HG03196 (cell line): ENCODE data around the gene NCOA7.

Experiments
- ATAC-seq: cut with Tn5 transposase; IDR thresholded peaks from one replicate; pipeline ENCODE4 v1.9.1; 2021; ENCODE audit not compliant: unreplicated experiment

Gene NCOA7

GRCh38 chr6:125790358-125791150 is at the start of gene NCOA7:
Gene NCOA7, plus strand, starts transcription at chr6:125790960. Its CDS starts 24,395 bp downstream, at chr6:125815355.
- ATAC-seq = peak; percentile 68

DNA sequence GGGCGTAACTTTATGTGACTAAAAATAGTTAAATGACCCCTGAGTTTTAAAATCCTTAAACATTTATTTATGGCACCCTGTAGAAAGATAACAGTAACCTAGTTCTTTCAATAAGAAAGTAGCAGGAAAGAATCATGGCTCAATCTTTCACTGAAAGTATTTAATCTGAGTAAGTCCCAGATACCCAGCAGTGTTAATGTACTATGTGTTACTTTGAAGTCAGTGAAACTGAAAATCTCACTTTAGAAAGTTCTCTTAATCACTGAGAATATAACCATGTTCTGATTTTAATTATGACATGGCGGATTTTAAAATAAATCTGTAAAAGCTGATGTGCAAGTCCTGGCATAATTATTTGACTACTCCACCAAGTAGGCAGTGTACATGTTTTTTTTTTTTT is 49.4 kb upstream of the NCOA7 start:
- no peak for ATAC-seq

- ATAC-seq = no peak
Observed at GRCh38 chr6:125742024-125742423, 48.7 kb upstream of the NCOA7 start.

- no peak for ATAC-seq
Observed at GRCh38 chr6:125742464-125743120, 48.2 kb upstream of the NCOA7 start.

DNA sequence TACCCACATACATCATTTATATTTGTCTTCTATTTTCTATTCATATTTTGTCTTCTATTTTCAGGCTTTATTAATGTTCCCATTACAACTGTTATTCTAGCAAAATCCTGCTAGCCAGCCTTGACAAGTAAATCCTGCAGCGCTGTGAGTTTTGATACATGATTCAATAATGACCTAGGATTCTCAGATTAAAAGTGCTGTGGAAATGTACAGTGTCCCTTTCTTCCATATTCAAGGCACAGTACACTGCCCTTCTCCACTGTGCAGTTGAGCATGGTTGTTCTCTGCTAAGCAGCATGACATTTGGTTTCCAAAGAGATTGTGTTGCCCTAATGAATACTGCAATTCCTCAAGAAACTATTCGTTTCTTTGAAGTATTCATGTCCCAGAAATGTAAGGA is 47.2 kb upstream of the NCOA7 start:
- no peak for ATAC-seq

DNA sequence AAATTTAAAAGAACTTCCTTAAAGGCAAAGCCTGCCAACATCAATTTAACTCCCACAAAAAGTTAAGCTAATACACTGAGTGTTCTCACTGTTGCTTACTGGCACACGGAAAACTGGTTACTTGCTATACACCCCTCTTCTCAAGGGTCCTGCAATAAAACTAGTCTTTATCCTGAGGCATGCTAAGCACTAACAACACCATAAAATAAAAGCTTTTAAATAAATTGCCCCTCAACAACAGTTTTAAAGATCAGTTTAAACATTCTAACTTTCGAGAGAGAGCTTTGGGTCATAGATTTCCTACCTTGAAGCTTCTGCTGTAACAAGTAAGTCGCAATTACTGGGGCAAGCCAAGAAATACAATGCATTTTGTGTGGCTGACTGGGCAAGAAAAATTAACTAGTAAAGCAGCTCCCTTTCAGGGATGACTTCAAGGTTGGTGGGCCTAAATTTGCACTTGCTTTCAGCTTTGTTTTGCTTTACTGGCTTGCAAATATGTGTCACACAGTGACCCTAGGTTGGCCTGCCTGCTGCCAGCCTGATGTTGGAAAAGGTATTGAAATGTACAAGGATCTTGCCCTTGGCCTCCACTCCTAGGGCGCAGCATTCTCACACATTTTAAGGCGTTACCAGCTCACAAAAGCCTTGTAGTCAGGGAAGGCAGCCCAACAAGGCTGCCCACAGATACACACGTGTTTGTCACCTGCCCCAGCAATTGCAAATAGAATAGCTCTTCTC is 45.3 kb upstream of the NCOA7 start:
- ATAC-seq = no peak

GRCh38 chr6:125746019-125746414 is 44.7 kb upstream of the NCOA7 start:
- ATAC-seq = no peak

DNA sequence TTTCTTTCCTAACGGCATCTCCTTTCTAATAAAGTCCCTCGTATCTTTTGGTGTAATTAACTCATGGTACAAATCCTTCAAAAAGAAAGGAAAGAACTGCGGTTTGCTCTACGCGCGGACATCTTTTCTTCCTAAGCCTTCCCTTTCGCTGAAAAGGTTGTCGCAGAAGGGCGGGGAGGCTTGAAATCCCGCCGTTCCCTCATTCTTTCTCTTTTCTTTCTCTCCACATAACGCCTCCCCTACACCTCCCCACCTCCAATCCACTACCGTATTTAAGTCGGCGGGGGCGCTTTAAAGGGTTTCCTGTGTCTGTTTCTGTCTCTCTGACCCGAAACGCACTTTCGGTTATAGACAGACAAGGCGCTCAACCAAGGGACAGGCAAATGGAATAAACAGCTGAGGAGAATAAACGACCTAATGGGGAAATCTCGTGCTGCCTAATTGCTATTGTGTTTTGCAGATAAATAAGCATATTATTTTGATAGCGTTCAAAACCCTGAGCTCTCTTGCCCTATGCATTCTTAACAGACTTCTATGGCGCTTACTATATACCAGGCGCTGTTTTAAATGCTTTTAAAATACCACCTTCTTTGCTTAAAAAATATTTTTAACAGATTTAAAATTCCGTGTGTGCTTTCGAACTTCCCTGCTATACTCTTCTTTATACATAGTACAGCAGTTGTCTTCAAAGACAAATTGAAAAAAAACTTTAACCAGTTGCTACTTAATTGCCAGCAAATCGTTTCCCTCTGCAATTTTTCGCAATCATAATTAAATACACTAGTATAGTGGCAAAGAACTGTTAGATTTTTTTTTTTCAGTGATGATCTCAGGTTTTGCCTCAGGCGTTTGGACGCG is 43.8 kb upstream of the NCOA7 start:
- ATAC-seq = peak; percentile 62

DNA sequence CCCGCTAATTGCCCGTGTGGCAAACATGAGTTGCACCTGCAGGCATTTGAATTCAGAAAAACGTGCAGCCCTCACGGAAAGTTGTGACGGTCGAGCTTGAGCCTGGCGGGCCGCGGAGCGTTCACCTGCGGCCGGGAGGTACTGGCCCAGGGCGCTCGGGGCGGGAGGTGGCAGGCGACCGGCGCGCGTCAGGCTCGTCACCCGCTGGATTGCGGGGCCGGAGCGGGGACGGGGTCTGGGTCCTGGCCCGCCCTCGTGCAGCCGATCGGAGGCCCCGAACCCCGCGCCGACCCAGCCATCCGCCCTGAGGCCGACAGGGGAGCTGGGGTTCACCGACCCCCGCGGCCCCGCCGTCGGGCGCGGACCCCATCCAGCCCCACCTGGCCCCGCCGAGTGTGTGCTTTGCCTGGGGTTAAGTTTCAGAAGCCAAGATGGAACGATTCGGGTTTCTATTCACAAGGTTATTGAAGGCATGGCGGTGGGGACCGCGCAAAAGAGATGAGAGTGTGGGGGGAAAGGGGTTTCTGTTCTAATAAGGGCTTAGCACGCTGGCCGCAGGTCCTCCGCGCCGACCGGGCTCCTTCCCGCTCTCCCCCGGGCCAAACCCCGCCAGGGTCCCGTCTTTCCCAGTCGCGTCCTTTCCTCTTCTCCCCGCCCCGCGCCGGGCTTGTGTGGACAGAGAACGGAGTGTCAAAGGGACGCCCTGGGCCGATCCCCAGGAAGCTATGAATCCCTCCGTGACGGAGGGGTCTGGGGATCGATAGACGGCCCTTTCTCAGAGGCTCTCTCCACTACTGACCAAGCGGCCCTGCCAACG is 43.0 kb upstream of the NCOA7 start:
- no peak for ATAC-seq

GRCh38 chr6:125748406-125749172 is 42.2 kb upstream of the NCOA7 start:
- ATAC-seq = no peak

DNA sequence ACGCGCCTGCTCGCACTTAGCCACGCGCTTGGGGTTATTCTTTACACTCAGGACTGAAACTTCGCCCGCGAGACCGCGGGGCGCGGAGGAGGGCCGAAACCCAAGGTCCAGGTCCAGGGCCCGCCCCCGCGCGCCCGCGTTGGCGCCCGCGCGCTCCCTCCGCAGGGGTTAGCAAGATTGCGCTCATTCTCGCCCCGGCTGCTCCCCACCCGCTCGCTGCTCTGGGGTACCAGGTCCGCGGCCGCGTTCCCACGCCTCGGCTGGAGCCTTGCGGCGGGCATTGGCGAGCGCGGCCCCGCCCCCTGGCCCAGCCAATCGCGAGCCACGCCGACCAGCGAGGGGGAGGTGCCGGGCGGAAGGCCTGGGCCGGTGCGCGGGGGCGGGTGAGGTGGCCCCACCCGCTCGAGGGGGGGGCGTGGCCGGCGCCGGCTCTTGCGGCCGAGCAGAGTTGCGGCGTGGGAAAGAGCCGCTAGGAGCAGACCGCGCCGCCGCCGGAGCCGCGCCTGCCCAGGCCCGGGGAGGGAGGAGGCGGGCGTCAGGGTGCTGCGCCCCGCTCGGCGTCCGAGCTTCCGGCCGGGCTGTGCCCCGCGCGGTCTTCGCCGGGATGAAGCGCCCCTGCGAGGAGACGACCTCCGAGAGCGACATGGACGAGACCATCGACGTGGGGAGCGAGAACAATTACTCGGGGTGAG is 41.4 kb upstream of the NCOA7 start, which contains the start of gene HEY2:
Gene HEY2 (plus strand): TSS at position 460 of the 692 bp plus-strand sequence. CDS start 145 bp downstream, at position 605.
- ATAC-seq = peak; percentile 85

GRCh38 chr6:125749865-125750691 is 40.7 kb upstream of the NCOA7 start:
- no peak for ATAC-seq

DNA sequence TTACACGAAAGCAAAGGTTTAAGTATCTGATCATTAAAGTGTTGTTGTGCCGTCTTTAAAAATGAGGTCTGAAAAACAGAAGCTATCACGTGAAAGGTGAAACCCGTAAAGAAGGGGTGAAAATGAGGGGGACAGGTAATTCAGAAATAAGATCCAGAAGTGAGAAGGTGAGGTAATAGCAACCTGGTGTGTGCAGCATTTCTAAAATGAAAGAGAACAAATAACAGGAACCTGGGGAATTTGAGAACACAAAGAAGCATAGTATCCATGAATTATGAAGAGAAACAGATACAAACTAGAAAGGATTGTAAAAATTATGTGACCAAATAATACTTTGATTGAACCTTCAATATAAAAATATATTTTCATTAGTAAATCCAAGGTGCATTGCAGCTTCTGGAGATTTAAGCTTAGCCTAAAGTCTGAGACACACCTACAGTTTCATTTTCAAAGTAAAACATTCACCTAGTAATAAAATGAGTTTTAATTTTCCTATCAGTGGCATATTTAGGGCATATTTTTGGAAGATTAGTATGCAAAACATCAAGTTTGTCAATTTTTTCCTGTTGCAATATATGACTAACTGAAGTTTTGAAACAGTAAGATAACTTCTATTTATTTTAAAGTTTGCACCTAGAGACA is 39.9 kb upstream of the NCOA7 start:
- ATAC-seq = no peak

DNA sequence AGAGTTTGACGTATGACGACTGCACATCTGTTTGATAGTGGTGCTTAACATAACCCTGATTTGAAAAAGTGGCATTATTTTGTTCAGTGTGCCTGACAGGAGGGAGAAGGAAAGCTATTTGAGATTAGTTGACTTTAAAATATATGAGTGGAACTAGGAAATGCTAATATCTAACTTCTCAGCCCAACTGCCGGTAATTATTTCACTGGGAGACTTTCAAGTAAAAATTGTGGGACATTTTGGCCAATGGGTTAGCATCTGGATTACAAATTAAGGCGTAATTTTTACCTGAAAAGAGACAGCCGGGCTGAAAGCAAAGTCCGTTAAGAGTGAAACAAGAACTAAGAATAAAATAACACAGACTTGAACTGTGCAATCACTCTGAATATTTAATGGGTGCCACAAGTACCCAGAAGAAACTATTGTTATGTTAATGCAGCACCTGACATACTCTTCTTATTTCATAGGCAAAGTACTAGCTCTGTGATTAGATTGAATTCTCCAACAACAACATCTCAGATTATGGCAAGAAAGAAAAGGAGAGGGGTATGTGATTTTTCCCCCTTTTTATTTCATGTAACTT is 39.3 kb upstream of the NCOA7 start:
- no peak for ATAC-seq

DNA sequence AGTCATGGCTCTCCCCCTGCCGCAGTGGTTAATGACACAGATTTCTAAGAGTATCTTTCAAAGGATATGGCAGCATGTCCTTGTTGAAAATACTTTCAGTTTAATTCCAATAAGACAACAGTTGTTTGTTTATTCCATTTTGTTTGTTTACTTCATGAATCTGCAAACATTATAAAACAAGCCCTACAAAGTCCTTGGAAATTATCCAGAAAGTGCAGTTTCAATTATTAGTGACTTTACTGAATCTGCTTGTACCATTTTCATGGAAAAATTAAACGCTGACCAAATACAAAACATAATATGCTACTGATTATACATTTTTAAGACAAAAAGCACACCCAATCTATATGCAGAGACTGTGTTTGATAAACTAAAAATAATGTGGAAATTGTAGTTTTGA is 38.0 kb upstream of the NCOA7 start:
- no peak for ATAC-seq

DNA sequence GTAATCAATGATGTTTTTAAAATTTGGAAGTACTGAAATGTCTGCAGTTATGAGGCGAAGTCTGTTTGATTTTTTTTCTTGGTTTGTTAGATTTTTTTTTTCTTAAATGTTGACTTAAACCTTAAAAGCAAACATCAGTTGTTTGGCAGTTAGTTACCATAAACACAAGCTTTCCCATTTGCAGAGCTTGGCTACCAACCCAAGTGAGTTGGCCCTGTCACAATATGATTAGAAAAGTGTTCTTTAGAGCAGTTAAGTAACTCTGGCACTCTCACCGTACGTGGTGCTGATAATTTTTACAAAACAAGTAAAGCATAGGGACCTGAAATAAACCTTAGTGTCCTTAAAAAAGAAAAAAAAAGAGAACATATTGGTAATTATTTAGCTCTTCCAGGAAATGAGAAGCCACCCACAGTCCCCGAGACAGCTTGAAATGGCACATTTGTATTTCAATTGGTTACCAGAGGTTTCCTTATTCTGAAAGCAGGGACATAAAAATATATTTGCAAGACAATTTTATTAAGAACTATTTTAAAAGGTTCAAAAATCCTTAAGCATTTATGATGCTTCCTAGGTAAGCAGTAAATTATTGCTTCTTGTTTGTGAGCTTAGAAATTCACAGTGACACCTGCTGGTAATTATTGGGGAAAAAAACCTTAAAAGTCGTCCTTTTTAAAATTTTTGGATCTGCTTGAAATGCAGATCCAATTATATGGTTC is 37.4 kb upstream of the NCOA7 start:
- no peak for ATAC-seq
